Trophoblast cell (in vitro differentiated cells and primary cell): ENCODE results near the gene RBM17.

Experiments
- DNase-seq, 2 donors: peaks; one replicate each; pipeline ENCODE4 v3.0.0-alpha.2; 2016
- H2AFZ ChIP-seq: 2 replicates; pipeline ENCODE4 v1.6.1; 2013; ENCODE audit warnings: low read length, moderate library complexity, mild to moderate bottlenecking; ENCODE audit not compliant: insufficient read depth, poor library complexity
- H2AK5ac ChIP-seq: 2 replicates; pipeline ENCODE4 v1.6.1; 2013; ENCODE audit warnings: mild to moderate bottlenecking, low read length
- H2BK120ac ChIP-seq: 2 replicates; pipeline ENCODE4 v1.6.1; 2013; ENCODE audit warnings: low read length, mild to moderate bottlenecking, moderate library complexity; ENCODE audit not compliant: insufficient read depth, poor library complexity
- H2BK12ac ChIP-seq: 2 replicates; pipeline ENCODE4 v1.6.1; 2013; ENCODE audit warnings: mild to moderate bottlenecking, low read length, moderate library complexity
- H2BK5ac ChIP-seq: 2 replicates; pipeline ENCODE4 v1.6.1; 2013; ENCODE audit warnings: low read length, low read depth, moderate library complexity, mild to moderate bottlenecking; ENCODE audit not compliant: poor library complexity
- H3K14ac ChIP-seq: 2 replicates; pipeline ENCODE4 v1.6.1; 2013; ENCODE audit warnings: mild to moderate bottlenecking, low read length
- H3K18ac ChIP-seq: 2 replicates; pipeline ENCODE4 v1.6.1; 2013; ENCODE audit warnings: mild to moderate bottlenecking, low read length
- H3K23ac ChIP-seq: 2 replicates; pipeline ENCODE4 v1.6.1; 2013; ENCODE audit warnings: low read length
- H3K27ac ChIP-seq: 2 replicates; pipeline ENCODE4 v1.5.1; 2013; ENCODE audit warnings: low read depth, mild to moderate bottlenecking, inconsistent platforms, low read length, moderate library complexity
- H3K27me3 ChIP-seq: 2 replicates; pipeline ENCODE4 v1.6.1; 2013; ENCODE audit warnings: inconsistent platforms, mild to moderate bottlenecking, low read length, moderate library complexity; ENCODE audit not compliant: insufficient read depth
- H3K36me3 ChIP-seq, 2 experiments: 1 replicate in 1 of 2; 2 replicates in 1 of 2; pipeline ENCODE4 v1.6.1; 2013; ENCODE audit warnings: low read length in 2 of 2, mild to moderate bottlenecking in 2 of 2, moderate library complexity in 1 of 2; ENCODE audit not compliant: insufficient read depth in 2 of 2, control insufficient read depth in 1 of 2
- H3K4ac ChIP-seq: 2 replicates; pipeline ENCODE4 v1.6.1; 2013; ENCODE audit warnings: low read depth, mild to moderate bottlenecking, low read length, moderate library complexity
- H3K4me1 ChIP-seq, 2 experiments: 1 replicate in 1 of 2; 2 replicates in 1 of 2; pipeline ENCODE4 v1.6.1; 2013; ENCODE audit warnings: low read length in 2 of 2, mild to moderate bottlenecking in 2 of 2, moderate library complexity in 1 of 2; ENCODE audit not compliant: insufficient read depth in 2 of 2, control insufficient read depth in 1 of 2
- H3K4me2 ChIP-seq: 2 replicates; pipeline ENCODE4 v1.6.1; 2013; ENCODE audit warnings: inconsistent platforms, mild to moderate bottlenecking, low read length, moderate library complexity
- H3K4me3 ChIP-seq: 2 replicates; pipeline ENCODE4 v1.5.1; 2013; ENCODE audit warnings: mild to moderate bottlenecking, low read depth, low read length, inconsistent platforms
- H3K79me1 ChIP-seq: one replicate; pipeline ENCODE4 v1.6.1; 2013; ENCODE audit warnings: low read length
- H3K79me2 ChIP-seq: 2 replicates; pipeline ENCODE4 v1.6.1; 2013; ENCODE audit warnings: low read length, mild to moderate bottlenecking; ENCODE audit not compliant: control insufficient read depth, insufficient read depth, poor library complexity
- H3K9ac ChIP-seq: 2 replicates; pipeline ENCODE4 v1.6.1; 2013; ENCODE audit warnings: mild to moderate bottlenecking, low read length
- H3K9me3 ChIP-seq: 2 replicates; pipeline ENCODE4 v1.6.1; 2013; ENCODE audit warnings: low read depth, mild to moderate bottlenecking, control low read depth, inconsistent platforms, low read length; ENCODE audit not compliant: insufficient read depth
- H4K12ac ChIP-seq: 2 replicates; pipeline ENCODE4 v1.6.1; 2013; ENCODE audit warnings: low read depth, mild to moderate bottlenecking, low read length, moderate library complexity
- H4K8ac ChIP-seq: 2 replicates; pipeline ENCODE4 v1.6.1; 2013; ENCODE audit warnings: low read depth, mild to moderate bottlenecking, low read length, moderate library complexity
- H4K91ac ChIP-seq: one replicate; pipeline ENCODE4 v1.6.1; 2013; ENCODE audit warnings: low read depth, mild to moderate bottlenecking, low read length, moderate library complexity
- WGBS: extraction: QIAGEN DNeasy Blood & Tissue Kit; methylation state at CpG from one replicate; pipeline ENCODE4 v1.1.7; 2013; ENCODE audit warnings: missing lambda C conversion rate; ENCODE audit not compliant: insufficient read length, insufficient coverage; ENCODE audit errors: extremely low coverage; 5-methylcytosine and 5-hydroxymethylcytosine counted together

RBM17 gene

GRCh38 chr10:6071181-6072175, 17.4 kb upstream of the RBM17 start:
- H2BK120ac ChIP-seq: no peak overlapping the region
- WGBS: no CpG with 5 or more reads among the region's 10 CpGs

GRCh38 chr10:6072215-6072934, 16.5 kb upstream of the RBM17 start:
- no peak overlapping the region for H4K8ac ChIP-seq
- no peak overlapping the region for H2BK5ac ChIP-seq
- H3K27ac ChIP-seq: no peak overlapping the region
- no peak overlapping the region for H2BK12ac ChIP-seq
- no peak for DNase-seq
- no peak overlapping the region for H3K9ac ChIP-seq
- peaks cover 0 to 1% of the 10 kb centered on the region in 2 experiments for H3K4me1 ChIP-seq
- no peak overlapping the region for H2AFZ ChIP-seq
- H3K4me3 ChIP-seq: no peak overlapping the region
- no peak overlapping the region for H2BK120ac ChIP-seq
- H3K23ac ChIP-seq: no peak overlapping the region
- H3K4me2 ChIP-seq: no peak overlapping the region
- H3K79me1 ChIP-seq: no peaks in the 10 kb centered on the region
- WGBS: no CpG with 5 or more reads among the region's 13 CpGs
- H3K79me2 ChIP-seq: no peaks in the 10 kb centered on the region
- H4K12ac ChIP-seq: no peak overlapping the region
- no peaks in the 10 kb centered on the region for H3K27me3 ChIP-seq
- H3K36me3 ChIP-seq: no peaks in the 10 kb centered on the region
- H3K9me3 ChIP-seq: no peaks in the 10 kb centered on the region
- no peak overlapping the region for H3K18ac ChIP-seq
- H4K91ac ChIP-seq: no peak overlapping the region
- H2AK5ac ChIP-seq: no peak overlapping the region
- H3K14ac ChIP-seq: no peak overlapping the region
- no peak overlapping the region for H3K4ac ChIP-seq

More at GRCh38 chr10:6071181-6072175, 17.4 kb upstream of the RBM17 start:
- Histone ChIP-seq H3K18ac (no peak overlapping the region), H2AFZ (no peak overlapping the region), H3K23ac (peak overlapping the region; percentile 86), H3K9me3 (no peaks in the 10 kb centered on the region), H4K91ac (no peak overlapping the region), H3K4ac (no peak overlapping the region), H3K4me1 (peaks cover 0 to 1% of the 10 kb centered on the region in 2 experiments), H4K8ac (no peak overlapping the region), H3K27me3 (no peaks in the 10 kb centered on the region), H2BK5ac (no peak overlapping the region), H3K36me3 (no peaks in the 10 kb centered on the region), H3K79me1 (no peaks in the 10 kb centered on the region), H3K14ac (no peak overlapping the region), H2AK5ac (no peak overlapping the region), H3K9ac (no peak overlapping the region), H2BK12ac (no peak overlapping the region), H4K12ac (no peak overlapping the region), H3K4me2 (no peak overlapping the region), H3K27ac (no peak overlapping the region), H3K79me2 (no peaks in the 10 kb centered on the region), H3K4me3 (no peak overlapping the region)
- DNase-seq: no peak

- Histone ChIP-seq H2BK12ac (no peak overlapping the region), H2BK5ac (no peak overlapping the region), H3K27ac (no peak overlapping the region), H4K91ac (no peak overlapping the region), H4K8ac (no peak overlapping the region), H3K9ac (no peak overlapping the region), H3K18ac (no peak overlapping the region), H3K36me3 (no peaks in the 10 kb centered on the region), H3K4ac (no peak overlapping the region), H3K4me3 (no peak overlapping the region), H2BK120ac (no peak overlapping the region), H4K12ac (no peak overlapping the region), H3K9me3 (no peaks in the 10 kb centered on the region), H2AFZ (no peak overlapping the region), H3K27me3 (no peaks in the 10 kb centered on the region), H2AK5ac (no peak overlapping the region), H3K79me2 (no peaks in the 10 kb centered on the region), H3K4me2 (no peak overlapping the region), H3K23ac (no peak overlapping the region), H3K14ac (no peak overlapping the region), H3K79me1 (no peaks in the 10 kb centered on the region), H3K4me1 (peaks cover 0 to 1% of the 10 kb centered on the region in 2 experiments)
- peak in 1 of 2 donors; percentile 22 for DNase-seq
- WGBS: no CpG with 5 or more reads among the region's 17 CpGs
Measured at GRCh38 chr10:6074489-6075301, 14.1 kb upstream of the RBM17 start.

GRCh38 chr10:6077071-6077675, 11.7 kb upstream of the RBM17 start:
- H3K18ac ChIP-seq: no peak overlapping the region
- no peak overlapping the region for H4K12ac ChIP-seq
- no peak overlapping the region for H4K8ac ChIP-seq
- no peak overlapping the region for H3K4me2 ChIP-seq
- H3K9ac ChIP-seq: no peak overlapping the region
- H3K14ac ChIP-seq: no peak overlapping the region
- no peak overlapping the region for H2AK5ac ChIP-seq
- no peaks in the 10 kb centered on the region for H3K79me1 ChIP-seq
- no peaks in the 10 kb centered on the region for H3K79me2 ChIP-seq
- peaks cover 0 to 1% of the 10 kb centered on the region in 2 experiments for H3K4me1 ChIP-seq
- no peaks in the 10 kb centered on the region for H3K27me3 ChIP-seq
- no peak overlapping the region for H3K23ac ChIP-seq
- WGBS: no CpG with 5 or more reads among the region's 12 CpGs
- H3K4me3 ChIP-seq: no peak overlapping the region
- H3K4ac ChIP-seq: no peak overlapping the region
- DNase-seq: no peak
- no peak overlapping the region for H3K27ac ChIP-seq
- no peak overlapping the region for H2AFZ ChIP-seq
- no peaks in the 10 kb centered on the region for H3K9me3 ChIP-seq
- H3K36me3 ChIP-seq: no peaks in the 10 kb centered on the region
- H2BK5ac ChIP-seq: no peak overlapping the region
- no peak overlapping the region for H2BK120ac ChIP-seq
- no peak overlapping the region for H2BK12ac ChIP-seq
- no peak overlapping the region for H4K91ac ChIP-seq
